HG03139 (cell line): ENCODE data around the gene SERPINF2.
A peak's percentile ranks its signal among the peaks of the same experiment; 100 is the strongest.
"Not testable (repeated sequence)": the region's sequence is repeated elsewhere in the genome, so short reads cannot be mapped to it uniquely, and the experiment has no call there.

ENCODE experiments used
- ATAC-seq: cut with Tn5 transposase; IDR thresholded peaks from one replicate; pipeline ENCODE4 v1.9.1; 2021; ENCODE audit not compliant: unreplicated experiment

The SERPINF2 gene

GRCh38 chr17:1716076-1716911, 26.4 kb upstream of the SERPINF2 start:
- peak; percentile 76 for ATAC-seq

GRCh38 chr17:1716912-1717695, 25.6 kb upstream of the SERPINF2 start:
- ATAC-seq, result peak; percentile 30

GRCh38 chr17:1718362-1719165, 24.1 kb upstream of the SERPINF2 start:
- no peak for ATAC-seq

- no peak for ATAC-seq
Observed at GRCh38 chr17:1720856-1721386, 21.8 kb upstream of the SERPINF2 start.

- not testable (repeated sequence) for ATAC-seq
Observed at GRCh38 chr17:1722022-1722421, 20.6 kb upstream of the SERPINF2 start.

- ATAC-seq, result peak; percentile 47
Observed at GRCh38 chr17:1724351-1724868, 18.3 kb upstream of the SERPINF2 start, which contains the start of gene WDR81. TSS of gene WDR81 (plus strand) at chr17:1724704. CDS start at chr17:1724960, 256 bp downstream.

GRCh38 chr17:1724869-1725641, 17.6 kb upstream of the SERPINF2 start:
- ATAC-seq, result peak; percentile 29

- ATAC-seq, result no peak
Observed at GRCh38 chr17:1725642-1726511, 16.8 kb upstream of the SERPINF2 start.

- no peak for ATAC-seq
Observed at GRCh38 chr17:1726626-1727257, 15.9 kb upstream of the SERPINF2 start.

GRCh38 chr17:1727258-1727789, 15.3 kb upstream of the SERPINF2 start:
- ATAC-seq, result no peak

GRCh38 chr17:1727876-1728630, 14.6 kb upstream of the SERPINF2 start:
- no peak for ATAC-seq

GRCh38 chr17:1729966-1730325, 12.7 kb upstream of the SERPINF2 start:
- no peak for ATAC-seq

- no peak for ATAC-seq
Observed at GRCh38 chr17:1730326-1731193, 12.1 kb upstream of the SERPINF2 start.

GRCh38 chr17:1731194-1731506, 11.5 kb upstream of the SERPINF2 start:
- no peak for ATAC-seq

GRCh38 chr17:1732241-1732832, 10.3 kb upstream of the SERPINF2 start:
- ATAC-seq, result no peak

- ATAC-seq, result no peak
Observed at GRCh38 chr17:1732833-1733321, 9.8 kb upstream of the SERPINF2 start.
